Neural cell (in vitro differentiated cells): ENCODE results near the gene ERCC5.

Experiments used
- EP300 ChIP-seq: fragments of 450-650 bp; conservative IDR thresholded peaks from 2 replicates; pipeline ENCODE4 v1.6.1; 2014; ENCODE audit warnings: antibody characterized with exemption, mild to moderate bottlenecking, moderate library complexity; ENCODE audit not compliant: poor library complexity, severe bottlenecking
- EZH2 ChIP-seq: fragments of 200-600, 300-800 bp; shearing (Covaris generic), sonication (generic); IDR thresholded peaks from 2 replicates; pipeline ENCODE4 v1.6.1; 2014; ENCODE audit warnings: antibody characterized with exemption, low read length, borderline replicate concordance, mild to moderate bottlenecking; ENCODE audit not compliant: insufficient read depth, poor library complexity, severe bottlenecking
- POLR2AphosphoS5 ChIP-seq: IDR thresholded peaks from 2 replicates; pipeline ENCODE4 v1.6.1; 2012
- RAD21 ChIP-seq: fragments of 450-650 bp; conservative IDR thresholded peaks from 2 replicates; pipeline ENCODE4 v1.6.1; 2014; ENCODE audit warnings: antibody characterized with exemption, mild to moderate bottlenecking, moderate library complexity
- REST ChIP-seq: IDR thresholded peaks from 2 replicates; pipeline ENCODE4 v1.6.1; 2012; ENCODE audit warnings: borderline replicate concordance
- SMC3 ChIP-seq: fragments of 450-650 bp; conservative IDR thresholded peaks from 2 replicates; pipeline ENCODE4 v1.6.1; 2014; ENCODE audit warnings: antibody characterized with exemption, mild to moderate bottlenecking, moderate library complexity; ENCODE audit not compliant: poor library complexity
- TAF1 ChIP-seq: IDR thresholded peaks from 2 replicates; pipeline ENCODE4 v1.6.1; 2012; ENCODE audit warnings: low read depth
- TF ChIP-seq, protein P1 (sequence below): fragments of 450-650 bp; IDR thresholded peaks from 2 replicates; pipeline ENCODE4 v1.5.1; 2014; ENCODE audit warnings: antibody characterized with exemption, mild to moderate bottlenecking, moderate library complexity; ENCODE audit not compliant: poor library complexity, severe bottlenecking

DNA sequence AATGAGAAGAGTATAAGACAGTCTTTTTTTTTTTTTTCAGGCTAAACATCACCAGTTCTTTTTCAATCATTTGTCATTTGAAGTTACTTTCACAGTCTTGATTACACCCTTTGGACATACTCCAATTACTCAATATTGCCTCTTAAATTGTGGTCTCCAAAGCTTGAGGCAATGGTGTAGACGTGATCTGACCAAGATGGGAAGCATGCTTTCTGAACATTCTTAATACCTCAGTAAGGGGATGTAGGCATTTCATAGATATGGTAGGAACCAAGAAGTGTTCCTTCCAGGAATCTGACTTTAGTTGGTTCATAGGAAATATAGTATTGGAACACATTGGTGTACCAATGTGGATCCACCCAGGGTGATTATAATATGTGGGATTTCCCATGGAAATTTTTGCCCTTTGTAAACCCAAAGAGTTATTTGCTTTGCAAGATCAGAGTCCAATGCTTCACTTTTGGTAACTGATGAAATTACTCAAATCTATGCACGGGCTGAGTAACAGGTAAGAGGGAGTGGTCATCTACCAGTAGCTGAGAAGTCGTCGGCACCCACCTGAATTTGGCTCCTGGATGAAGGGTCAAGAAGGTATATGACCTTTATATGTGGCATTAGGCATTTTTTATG is 62.2 kb downstream of the ERCC5 start:
- TF ChIP-seq, protein P1, sequence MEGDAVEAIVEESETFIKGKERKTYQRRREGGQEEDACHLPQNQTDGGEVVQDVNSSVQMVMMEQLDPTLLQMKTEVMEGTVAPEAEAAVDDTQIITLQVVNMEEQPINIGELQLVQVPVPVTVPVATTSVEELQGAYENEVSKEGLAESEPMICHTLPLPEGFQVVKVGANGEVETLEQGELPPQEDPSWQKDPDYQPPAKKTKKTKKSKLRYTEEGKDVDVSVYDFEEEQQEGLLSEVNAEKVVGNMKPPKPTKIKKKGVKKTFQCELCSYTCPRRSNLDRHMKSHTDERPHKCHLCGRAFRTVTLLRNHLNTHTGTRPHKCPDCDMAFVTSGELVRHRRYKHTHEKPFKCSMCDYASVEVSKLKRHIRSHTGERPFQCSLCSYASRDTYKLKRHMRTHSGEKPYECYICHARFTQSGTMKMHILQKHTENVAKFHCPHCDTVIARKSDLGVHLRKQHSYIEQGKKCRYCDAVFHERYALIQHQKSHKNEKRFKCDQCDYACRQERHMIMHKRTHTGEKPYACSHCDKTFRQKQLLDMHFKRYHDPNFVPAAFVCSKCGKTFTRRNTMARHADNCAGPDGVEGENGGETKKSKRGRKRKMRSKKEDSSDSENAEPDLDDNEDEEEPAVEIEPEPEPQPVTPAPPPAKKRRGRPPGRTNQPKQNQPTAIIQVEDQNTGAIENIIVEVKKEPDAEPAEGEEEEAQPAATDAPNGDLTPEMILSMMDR: no peak
- no peak for TF ChIP-seq RAD21
- no peak for TF ChIP-seq SMC3
- no peak for TF ChIP-seq TAF1
- no peak for TF ChIP-seq POLR2AphosphoS5
- TF ChIP-seq EP300: no peak
- no peak for TF ChIP-seq REST
- TF ChIP-seq EZH2: no peak
